PC-3 (cell line): ENCODE data around the gene ABHD8.

Experiments used
- CTCF ChIP-seq: fragments of 300-600 bp; sonication (generic); conservative IDR thresholded peaks from 2 replicates; pipeline ENCODE4 v1.5.1; 2017; ENCODE audit warnings: antibody characterized with exemption, low read depth, mild to moderate bottlenecking, low read length
- EZH2phosphoT487 ChIP-seq: fragments of 300-600 bp; sonication (generic); IDR thresholded peaks from 2 replicates; pipeline ENCODE4 v1.6.1; 2018; ENCODE audit warnings: mild to moderate bottlenecking, antibody characterized with exemption, low read length, borderline replicate concordance

- TF ChIP-seq CTCF (no peak), EZH2phosphoT487 (no peak)
These were observed 40.7 kb downstream of the ABHD8 start for GRCh38 chr19:17262557-17262956.
